GM13976 (cell line): Measurements from ENCODE around the gene ANKRD31.
"Not testable (repeated sequence)": the region's sequence is repeated elsewhere in the genome, so short reads cannot be mapped to it uniquely, and the experiment has no call there.

Source experiments
- DNase-seq: peaks from one replicate; pipeline ENCODE4 v3.0.0; 2012; ENCODE audit warnings: low spot score
- CTCF ChIP-seq: IDR thresholded peaks from 2 replicates; pipeline ENCODE4 v1.5.1; 2012; ENCODE audit warnings: borderline replicate concordance, mild to moderate bottlenecking; ENCODE audit not compliant: insufficient read depth; ENCODE audit errors: extremely low read depth, missing control alignments, control extremely low read depth
- in situ Hi-C: fragments of 300-500 bp; cut with MboI; formaldehyde crosslinking; loops from one replicate; pipeline ENCODE4 v1.12.0; 2022; ENCODE audit warnings: low sequenced_read_pairs, mixed read lengths, inconsistent platforms; ENCODE audit not compliant: unreplicated experiment

The ANKRD31 gene

GRCh38 chr5:75140277-75140676 is 96.4 kb downstream of the ANKRD31 start:
- no peak for TF ChIP-seq CTCF
- no peak for DNase-seq
- in situ Hi-C loops = no loop called here

GRCh38 chr5:75138689-75139088 is 98.0 kb downstream of the ANKRD31 start:
- no peak for TF ChIP-seq CTCF
- DNase-seq = no peak
- in situ Hi-C loops = no loop called here

GRCh38 chr5:75130818-75131349 is 105.8 kb downstream of the ANKRD31 start:
- no peak for DNase-seq

GRCh38 chr5:75116856-75117255 is 119.8 kb downstream of the ANKRD31 start:
- no peak for TF ChIP-seq CTCF
- in situ Hi-C loops = no loop called here

More at GRCh38 chr5:75130818-75131349, 105.8 kb downstream of the ANKRD31 start:
- no peak for TF ChIP-seq CTCF
- in situ Hi-C loops = no loop called here

GRCh38 chr5:75114311-75114710 is 122.4 kb downstream of the ANKRD31 start:
- in situ Hi-C loops, DNase-seq: not testable (repeated sequence)

More at GRCh38 chr5:75116856-75117255, 119.8 kb downstream of the ANKRD31 start:
- no peak for DNase-seq

GRCh38 chr5:75113354-75114113 is 123.1 kb downstream of the ANKRD31 start:
- no peak for DNase-seq
- no peak for TF ChIP-seq CTCF
- in situ Hi-C loops = no loop called here

GRCh38 chr5:75108931-75109596 is 127.6 kb downstream of the ANKRD31 start:
- in situ Hi-C loops = no loop called here
- no peak for DNase-seq
- TF ChIP-seq CTCF = no peak
